OCI-LY1 (cell line): ENCODE measurements around the gene ST6GALNAC2.

Source experiments
- EZH2 ChIP-seq: fragments of 200-600 bp; sonication (generic), shearing (Covaris generic); IDR thresholded peaks from 2 replicates; pipeline ENCODE4 v1.8.0; 2017; ENCODE audit warnings: borderline replicate concordance, mixed run types, mild to moderate bottlenecking, antibody characterized with exemption, low read length, moderate library complexity, mixed read lengths
- TF ChIP-seq, protein P1 (sequence below): fragments of 200-600 bp; sonication (generic), shearing (Covaris generic); IDR thresholded peaks from 2 replicates; pipeline ENCODE4 v1.5.1; 2017; ENCODE audit warnings: mild to moderate bottlenecking, antibody characterized with exemption, low read length, moderate library complexity, mixed read lengths

DNA sequence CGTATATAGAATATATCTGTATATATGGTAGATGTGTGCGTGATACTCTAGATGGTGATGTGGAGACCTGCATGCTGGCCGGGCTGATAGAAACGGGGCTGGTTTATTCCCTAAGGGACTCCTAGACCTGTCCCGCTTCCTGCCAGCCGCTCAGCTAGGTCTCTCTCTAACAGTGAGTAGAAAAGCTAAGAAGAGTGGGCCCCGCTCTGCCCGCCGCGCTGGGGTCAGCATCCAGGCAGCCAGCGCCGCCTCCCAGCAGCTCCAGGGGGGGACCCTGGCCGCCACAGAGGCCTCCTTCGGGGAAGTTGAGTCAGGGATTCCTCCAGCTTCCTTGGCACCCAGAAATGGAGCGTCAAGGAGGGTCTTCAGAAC, 57.5 kb downstream of the ST6GALNAC2 start:
- TF ChIP-seq, protein P1, sequence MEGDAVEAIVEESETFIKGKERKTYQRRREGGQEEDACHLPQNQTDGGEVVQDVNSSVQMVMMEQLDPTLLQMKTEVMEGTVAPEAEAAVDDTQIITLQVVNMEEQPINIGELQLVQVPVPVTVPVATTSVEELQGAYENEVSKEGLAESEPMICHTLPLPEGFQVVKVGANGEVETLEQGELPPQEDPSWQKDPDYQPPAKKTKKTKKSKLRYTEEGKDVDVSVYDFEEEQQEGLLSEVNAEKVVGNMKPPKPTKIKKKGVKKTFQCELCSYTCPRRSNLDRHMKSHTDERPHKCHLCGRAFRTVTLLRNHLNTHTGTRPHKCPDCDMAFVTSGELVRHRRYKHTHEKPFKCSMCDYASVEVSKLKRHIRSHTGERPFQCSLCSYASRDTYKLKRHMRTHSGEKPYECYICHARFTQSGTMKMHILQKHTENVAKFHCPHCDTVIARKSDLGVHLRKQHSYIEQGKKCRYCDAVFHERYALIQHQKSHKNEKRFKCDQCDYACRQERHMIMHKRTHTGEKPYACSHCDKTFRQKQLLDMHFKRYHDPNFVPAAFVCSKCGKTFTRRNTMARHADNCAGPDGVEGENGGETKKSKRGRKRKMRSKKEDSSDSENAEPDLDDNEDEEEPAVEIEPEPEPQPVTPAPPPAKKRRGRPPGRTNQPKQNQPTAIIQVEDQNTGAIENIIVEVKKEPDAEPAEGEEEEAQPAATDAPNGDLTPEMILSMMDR, result no peak
- TF ChIP-seq EZH2, result no peak
